ENCODE measurements around the gene MINDY2. TPM values are rescaled to one million over a fixed set of nuclear protein-coding genes. Genes with fewer than 3 reads are reported as not detected.

The MINDY2 gene
- polyA plus RNA-seq, 3 donors: 3.4 to 10.9 (median 3.4) TPM

GRCh38 chr15:58736018-58736643 lies 35.0 kb upstream of the MINDY2 start:
- H3K4me1 ChIP-seq (ENCODE audit: control insufficient read depth in 1 of 2, insufficient read depth in 2 of 2, low read length in 2 of 2): peaks cover 59 to 75% of the 10 kb centered on the region in 2 donors
- H3K36me3 Mint-ChIP-seq: peaks cover 0 to 6% of the 10 kb centered on the region in 2 donors
- H3K36me3 ChIP-seq (replicated peaks in 1 of 2; ENCODE audit: control insufficient read depth in 1 of 2, insufficient read depth in 2 of 2, low read length in 2 of 2): no peaks in the 10 kb centered on the region
- no peaks in the 10 kb centered on the region for H3K9me3 ChIP-seq (replicated peaks in 1 of 2; ENCODE audit: control insufficient read depth in 1 of 2, insufficient read depth in 1 of 2, low read length in 2 of 2)
- no peaks in the 10 kb centered on the region for H3K27me3 Mint-ChIP-seq (ENCODE audit: low read depth in 3 of 3)
- no peak overlapping the region for H3K9ac ChIP-seq (ENCODE audit: insufficient read depth, low read length, poor library complexity, severe bottlenecking)
- H3K4me2 ChIP-seq (replicated peaks; ENCODE audit: extremely low read depth, low read length, poor library complexity, severe bottlenecking): peak overlapping the region; percentile 5
- H3K4me3 ChIP-seq (replicated peaks in 1 of 3; ENCODE audit: low read depth in 2 of 3, low read length in 3 of 3): no peak overlapping the region
- H3K9me3 Mint-ChIP-seq: no peaks in the 10 kb centered on the region
- TF ChIP-seq CTCF (IDR thresholded peaks at IDR 0.05): no peak
- H4K20me1 ChIP-seq (ENCODE audit: insufficient read depth, low read length): peaks cover 55% of the 10 kb centered on the region
- no peaks in the 10 kb centered on the region for H3K27me3 ChIP-seq (ENCODE audit: control insufficient read depth in 2 of 2, insufficient read depth in 2 of 2, low read length in 2 of 2)
- no peak overlapping the region for H3K4me3 Mint-ChIP-seq
- peaks cover 73% of the 10 kb centered on the region for H3K4me1 Mint-ChIP-seq
- H3K79me2 ChIP-seq (ENCODE audit: insufficient read depth, low read length): peaks cover 97% of the 10 kb centered on the region
- no peak overlapping the region for H2AFZ ChIP-seq (ENCODE audit: insufficient read depth, low read depth, low read length, poor library complexity, severe bottlenecking)
- no peak for DNase-seq
- no CpG with 5 or more reads among the region's 2 CpGs for WGBS (ENCODE audit: insufficient coverage)
- peak overlapping the region in 1 of 2 donors; percentile 33 for H3K27ac ChIP-seq (ENCODE audit: low read depth in 1 of 2, low read length in 2 of 2)
- intact Hi-C loops (cut with micrococcal nuclease): no loop called here
- H3K27ac Mint-ChIP-seq: peak overlapping the region in 6 of 7 donors; percentile 26 to 94 (median 60)

GRCh38 chr15:58737298-58737697 lies 33.8 kb upstream of the MINDY2 start:
- intact Hi-C loops (cut with micrococcal nuclease): no loop called here
- Mint-ChIP-seq H3K4me1 (peaks cover 73% of the 10 kb centered on the region), H3K27me3 (ENCODE audit: low read depth in 3 of 3) (no peaks in the 10 kb centered on the region), H3K27ac (peak overlapping the region; percentile 94 to 99 (median 97)), H3K9me3 (no peaks in the 10 kb centered on the region), H3K4me3 (peak overlapping the region in 1 of 2 donors; percentile 53), H3K36me3 (peaks cover 3 to 9% of the 10 kb centered on the region in 2 donors)
- DNase-seq: no peak
- peak overlapping the region; percentile 49 for H3K4me2 ChIP-seq (replicated peaks; ENCODE audit: extremely low read depth, low read length, poor library complexity, severe bottlenecking)
- no peak for TF ChIP-seq CTCF (IDR thresholded peaks at IDR 0.05)
- peaks cover 97% of the 10 kb centered on the region for H3K79me2 ChIP-seq (ENCODE audit: insufficient read depth, low read length)
- peaks cover 55% of the 10 kb centered on the region for H4K20me1 ChIP-seq (ENCODE audit: insufficient read depth, low read length)
- H3K36me3 ChIP-seq (replicated peaks in 1 of 2; ENCODE audit: control insufficient read depth in 1 of 2, insufficient read depth in 2 of 2, low read length in 2 of 2): no peaks in the 10 kb centered on the region
- WGBS (ENCODE audit: insufficient coverage): no CpG with 5 or more reads among the region's 3 CpGs
- H3K27ac ChIP-seq (ENCODE audit: low read depth in 1 of 2, low read length in 2 of 2): peak overlapping the region in 1 of 2 donors; percentile 93
- no peaks in the 10 kb centered on the region for H3K9me3 ChIP-seq (replicated peaks in 1 of 2; ENCODE audit: control insufficient read depth in 1 of 2, insufficient read depth in 1 of 2, low read length in 2 of 2)
- H3K9ac ChIP-seq (ENCODE audit: insufficient read depth, low read length, poor library complexity, severe bottlenecking): no peak overlapping the region
- peak overlapping the region in 1 of 3 experiments; percentile 29 for H3K4me3 ChIP-seq (replicated peaks in 1 of 3; ENCODE audit: low read depth in 2 of 3, low read length in 3 of 3)
- H3K27me3 ChIP-seq (ENCODE audit: control insufficient read depth in 2 of 2, insufficient read depth in 2 of 2, low read length in 2 of 2): no peaks in the 10 kb centered on the region
- peaks cover 47 to 69% of the 10 kb centered on the region in 2 donors for H3K4me1 ChIP-seq (ENCODE audit: control insufficient read depth in 1 of 2, insufficient read depth in 2 of 2, low read length in 2 of 2)
- no peak overlapping the region for H2AFZ ChIP-seq (ENCODE audit: insufficient read depth, low read depth, low read length, poor library complexity, severe bottlenecking)

Measured in CD14-positive monocyte (primary cell).